ELF-1 (cell line): ENCODE data around the gene EGR2.

ENCODE experiments used
- DNase-seq: peaks from one replicate; pipeline ENCODE4 v3.0.0-alpha.2; 2016; ENCODE audit warnings: low read depth, low spot score

EGR2 gene

GRCh38 chr10:62818426-62819011 lies 2.4 kb upstream of the EGR2 start:
- DNase-seq: peak; percentile 71

- DNase-seq: peak; percentile 97
Measured at GRCh38 chr10:62817766-62818425, 1.7 kb upstream of the EGR2 start.

GRCh38 chr10:62817121-62817765 lies 1.1 kb upstream of the EGR2 start:
- DNase-seq: peak; percentile 41

- no peak for DNase-seq
Measured at GRCh38 chr10:62816076-62816330, 163 bp downstream of the EGR2 start.

- DNase-seq: peak; percentile 40
Measured at GRCh38 chr10:62815381-62816075, 638 bp downstream of the EGR2 start.

- no peak for DNase-seq
Measured at GRCh38 chr10:62814756-62815380, 1.3 kb downstream of the EGR2 start.

GRCh38 chr10:62813981-62814380 lies 2.2 kb downstream of the EGR2 start:
- no peak for DNase-seq

- DNase-seq: no peak
Measured at GRCh38 chr10:62813453-62813852, 2.7 kb downstream of the EGR2 start.

GRCh38 chr10:62812672-62813439 lies 3.3 kb downstream of the EGR2 start:
- no peak for DNase-seq

GRCh38 chr10:62811159-62811875 lies 4.8 kb downstream of the EGR2 start:
- DNase-seq: no peak

GRCh38 chr10:62810156-62810902 lies 5.8 kb downstream of the EGR2 start:
- DNase-seq: no peak

GRCh38 chr10:62806251-62806650 lies 9.9 kb downstream of the EGR2 start:
- DNase-seq: no peak

GRCh38 chr10:62805231-62806099 lies 10.7 kb downstream of the EGR2 start:
- DNase-seq: peak; percentile 76

GRCh38 chr10:62804356-62805230 lies 11.6 kb downstream of the EGR2 start, which contains the start of gene ADO:
ADO (plus strand) TSS chr10:62804720; CDS start chr10:62805060, 340 bp downstream.
- DNase-seq: peak; percentile 92

GRCh38 chr10:62803724-62804355 lies 12.3 kb downstream of the EGR2 start:
- no peak for DNase-seq

GRCh38 chr10:62801871-62802270 lies 14.3 kb downstream of the EGR2 start:
- DNase-seq: no peak

- no peak for DNase-seq
Measured at GRCh38 chr10:62796896-62797295, 19.3 kb downstream of the EGR2 start.

- DNase-seq: no peak
Measured at GRCh38 chr10:62795762-62796161, 20.4 kb downstream of the EGR2 start.
